Activated CD4-positive, alpha-beta T cell treated with anti-CD3 and anti-CD28 coated beads, Interleukin-2, Interleukin-4, amounts not matched to agents 100 ng/mL and 50 ng/mL, durations not matched to agents 16 hours and 8 hours (primary cell): Measurements from ENCODE around the gene GNG10.
"Not testable (repeated sequence)": the region's sequence is repeated elsewhere in the genome, so short reads cannot be mapped to it uniquely, and the experiment has no call there.

ENCODE experiments used
- DNase-seq: peaks from one replicate; pipeline ENCODE4 v3.0.0-alpha.2; 2020; ENCODE audit warnings: low spot score

GNG10 gene

GRCh38 chr9:111661150-111661801 is at the start of gene GNG10:
Gene GNG10 (plus strand): TSS chr9:111661605. CDS start chr9:111661635, 30 bp downstream.
- DNase-seq: peak; percentile 60

DNA sequence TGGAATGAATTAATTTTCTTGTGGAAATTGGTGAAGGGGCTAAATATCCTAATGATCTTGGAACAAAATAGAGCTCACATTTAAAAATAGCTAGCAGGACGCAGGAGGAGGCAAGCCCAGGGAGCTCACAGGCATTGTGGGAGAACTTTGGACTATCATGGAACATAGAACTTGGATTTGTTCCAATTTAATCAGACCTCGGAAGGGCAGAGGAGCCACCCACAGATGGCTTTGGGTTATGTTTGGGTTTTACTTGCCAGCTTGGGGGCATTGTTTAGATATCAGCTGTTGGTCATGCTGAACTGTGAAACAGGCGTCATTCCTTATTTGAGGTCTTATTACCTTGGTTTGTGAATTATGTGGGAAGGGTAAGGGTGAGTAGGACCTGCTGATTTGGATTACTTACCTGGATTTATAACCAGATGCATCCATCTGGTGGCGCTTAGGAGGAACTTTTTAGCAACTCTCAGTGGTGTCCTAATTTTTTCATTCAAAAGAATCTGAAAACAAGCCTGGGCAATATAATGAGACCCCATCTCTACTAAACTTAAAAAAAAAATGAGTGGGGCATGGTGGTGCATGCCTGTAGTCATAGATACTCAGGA is 47.9 kb upstream of the GNG10 start:
- no peak for DNase-seq

GRCh38 chr9:111615928-111616327 is 45.5 kb upstream of the GNG10 start:
- no peak for DNase-seq

GRCh38 chr9:111617349-111617748 is 44.1 kb upstream of the GNG10 start:
- DNase-seq: not testable (repeated sequence)

DNA sequence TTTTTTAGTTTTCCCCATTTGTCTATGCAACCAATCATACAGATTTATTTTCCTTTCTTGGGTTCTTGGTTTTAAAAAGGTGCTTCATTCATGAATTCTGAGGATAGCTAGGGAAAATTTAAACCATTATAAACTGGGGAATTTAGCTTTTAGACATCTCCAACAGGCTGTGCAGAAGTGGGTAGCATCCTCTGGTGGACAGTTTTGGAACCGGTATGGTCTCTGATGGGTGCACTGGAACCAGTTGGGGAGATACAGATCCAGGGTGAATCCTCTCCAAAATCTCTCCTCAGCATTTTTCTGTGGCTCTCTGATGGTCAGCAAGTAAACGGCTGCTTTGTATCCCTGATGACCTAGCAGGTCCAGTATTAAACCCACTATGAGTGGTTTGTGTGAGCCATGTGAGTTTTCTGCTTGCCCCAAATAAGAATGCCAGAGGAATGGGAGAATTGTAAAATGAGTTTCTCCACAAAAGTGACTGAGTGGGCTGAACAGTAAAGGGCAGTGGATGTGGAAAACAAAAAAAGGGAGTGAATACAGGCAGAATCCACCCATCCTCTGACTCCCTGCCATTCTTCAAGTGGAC is 39.4 kb upstream of the GNG10 start:
- peak; percentile 28 for DNase-seq

- no peak for DNase-seq
Measured at GRCh38 chr9:111622626-111623025, 38.8 kb upstream of the GNG10 start.

DNA sequence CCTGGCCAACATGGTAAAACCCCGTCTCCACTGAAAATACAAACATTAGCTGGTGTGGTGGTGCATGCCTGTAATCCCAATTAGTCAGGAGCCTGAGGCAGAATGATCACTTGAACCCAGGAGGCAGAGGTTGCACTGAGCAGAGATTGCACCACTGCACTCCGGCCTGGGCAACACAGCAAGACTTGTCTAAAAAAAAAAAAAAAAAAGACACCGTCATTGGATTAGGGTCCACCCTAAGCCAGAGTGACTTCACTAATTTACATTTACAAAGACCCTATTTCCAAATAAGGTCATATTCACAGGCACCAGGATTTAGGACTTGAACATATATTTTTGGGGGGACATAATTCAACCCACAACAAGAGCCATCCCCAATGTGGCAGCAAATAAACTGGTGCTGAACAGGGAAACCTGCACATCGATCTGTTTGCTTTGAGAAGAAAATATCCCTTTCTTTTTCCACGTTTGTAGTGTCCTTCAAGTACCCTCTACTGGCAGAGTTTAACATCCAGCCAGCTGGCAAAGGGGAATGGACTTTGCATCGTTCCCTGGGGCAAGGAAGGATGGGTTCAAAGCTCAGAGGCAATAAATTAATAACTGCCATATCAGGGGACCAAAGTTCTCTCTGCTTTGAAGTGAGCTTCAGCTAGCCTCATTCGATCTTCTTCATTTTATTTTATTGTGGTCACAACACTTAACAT is 34.0 kb upstream of the GNG10 start:
- no peak for DNase-seq

DNA sequence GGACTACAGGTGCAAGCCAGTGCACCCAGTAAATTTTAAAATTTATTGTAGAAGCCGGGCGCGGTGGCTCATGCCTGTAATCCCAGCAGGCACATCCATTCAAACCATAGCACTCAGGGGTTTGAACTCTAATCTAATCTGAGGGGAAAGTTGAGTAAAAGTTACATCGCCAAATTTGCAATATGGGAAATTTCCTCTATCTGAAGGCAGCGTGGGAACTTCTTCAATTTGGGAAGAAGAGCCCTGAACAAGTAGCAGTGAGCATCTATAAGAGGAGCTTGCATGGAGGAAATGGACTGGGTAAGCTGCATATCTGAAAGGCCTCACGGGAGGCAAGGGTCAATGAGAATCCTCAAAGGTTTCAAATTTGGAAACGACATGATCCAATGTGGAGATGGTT is 33.0 kb upstream of the GNG10 start:
- no peak for DNase-seq

- no peak for DNase-seq
Measured at GRCh38 chr9:111630182-111630963, 31.0 kb upstream of the GNG10 start.

DNA sequence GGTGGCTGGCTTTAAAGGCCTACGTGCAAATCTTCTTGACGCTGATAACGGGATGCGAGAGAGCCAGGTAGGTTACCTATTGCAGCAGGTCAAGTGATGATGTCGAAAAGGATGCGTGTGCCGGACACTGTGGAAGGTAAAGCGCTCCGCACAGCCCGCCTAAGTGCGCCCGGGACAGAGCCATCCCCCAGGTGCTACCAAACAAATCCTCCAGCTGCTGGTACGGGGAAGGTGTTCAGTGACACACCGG is 30.5 kb upstream of the GNG10 start:
- no peak for DNase-seq

DNA sequence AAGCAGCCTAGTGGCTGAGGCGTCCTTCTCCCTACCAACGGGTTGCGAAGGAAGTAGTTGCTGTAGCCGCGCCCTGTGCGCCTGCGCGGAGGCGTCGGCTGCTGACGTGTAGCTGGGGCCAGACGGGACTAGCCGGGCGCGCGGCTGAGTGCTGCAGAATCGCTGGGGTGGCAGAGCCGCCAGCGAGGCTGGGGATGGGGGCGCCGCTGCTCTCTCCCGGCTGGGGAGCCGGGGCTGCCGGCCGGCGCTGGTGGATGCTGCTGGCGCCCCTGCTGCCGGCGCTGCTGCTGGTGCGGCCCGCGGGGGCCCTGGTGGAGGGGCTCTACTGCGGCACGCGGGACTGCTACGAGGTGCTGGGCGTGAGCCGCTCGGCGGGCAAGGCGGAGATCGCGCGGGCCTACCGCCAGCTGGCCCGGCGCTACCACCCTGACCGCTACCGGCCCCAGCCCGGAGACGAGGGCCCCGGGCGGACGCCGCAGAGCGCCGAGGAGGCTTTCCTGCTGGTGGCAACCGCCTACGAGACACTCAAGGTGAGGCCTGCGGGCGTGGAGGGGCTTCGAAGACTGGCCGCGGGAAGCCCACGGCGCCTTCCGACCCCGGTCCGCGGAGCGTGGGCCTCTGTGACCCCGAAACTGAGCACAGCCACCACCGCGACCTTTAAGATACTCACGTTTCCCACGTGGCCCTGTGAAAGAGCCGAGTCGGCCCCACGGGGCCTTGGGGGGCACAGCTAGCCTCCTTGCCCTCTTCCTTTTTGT is 30.0 kb upstream of the GNG10 start, which contains the start of gene DNAJC25:
Gene DNAJC25, plus strand, starts transcription at position 121 of the 758 bp plus-strand sequence. Its CDS starts 74 bp downstream, at position 195.
- peak; percentile 98 for DNase-seq

- DNase-seq: no peak
Measured at GRCh38 chr9:111632060-111632459, 29.3 kb upstream of the GNG10 start.

- no peak for DNase-seq
Measured at GRCh38 chr9:111632695-111633388, 28.6 kb upstream of the GNG10 start.

DNA sequence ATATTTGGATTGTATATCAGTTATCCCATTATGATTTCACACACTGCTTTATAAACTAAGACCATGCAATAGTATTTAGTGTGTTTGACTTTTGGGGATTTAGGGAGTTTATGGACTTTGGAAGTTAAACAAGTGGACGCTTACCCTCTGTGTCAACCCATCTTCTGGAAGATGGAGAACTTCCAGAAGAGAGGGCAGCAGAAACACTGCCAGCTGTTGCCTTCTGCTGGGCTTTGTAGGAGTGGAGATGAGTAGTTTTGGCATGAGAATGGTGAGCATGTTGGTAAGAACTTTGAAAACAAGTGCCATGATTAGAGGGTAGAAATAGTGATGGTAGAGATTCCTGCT is 28.0 kb upstream of the GNG10 start:
- no peak for DNase-seq

- no peak for DNase-seq
Measured at GRCh38 chr9:111634860-111635259, 26.5 kb upstream of the GNG10 start.

DNA sequence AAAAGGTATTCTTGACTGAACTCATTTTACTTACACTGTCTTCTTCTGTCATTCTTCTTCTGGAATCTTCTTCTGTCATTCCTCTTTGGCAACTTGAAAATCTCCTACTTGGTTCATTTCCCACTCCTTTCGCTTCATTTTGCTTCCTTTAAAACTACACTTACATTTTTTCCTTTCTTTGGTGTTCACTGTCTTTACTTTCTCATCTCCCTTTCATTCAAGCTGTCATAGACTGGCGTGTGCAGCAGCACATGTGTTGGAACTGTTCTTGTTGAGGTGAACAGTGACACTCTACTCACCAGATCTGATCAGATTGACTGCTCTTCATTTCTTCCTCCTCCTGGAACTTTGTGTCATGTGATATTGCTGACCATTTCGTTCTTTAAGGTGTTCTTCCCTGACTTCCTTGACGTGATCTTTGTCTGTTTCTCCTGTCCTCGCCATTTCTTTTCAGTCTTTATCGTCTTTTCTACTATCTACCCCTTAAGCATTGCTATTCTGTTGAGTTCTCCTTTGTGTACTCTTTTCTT is 23.9 kb upstream of the GNG10 start:
- no peak for DNase-seq

GRCh38 chr9:111644195-111644772 is 17.1 kb upstream of the GNG10 start:
- no peak for DNase-seq

DNA sequence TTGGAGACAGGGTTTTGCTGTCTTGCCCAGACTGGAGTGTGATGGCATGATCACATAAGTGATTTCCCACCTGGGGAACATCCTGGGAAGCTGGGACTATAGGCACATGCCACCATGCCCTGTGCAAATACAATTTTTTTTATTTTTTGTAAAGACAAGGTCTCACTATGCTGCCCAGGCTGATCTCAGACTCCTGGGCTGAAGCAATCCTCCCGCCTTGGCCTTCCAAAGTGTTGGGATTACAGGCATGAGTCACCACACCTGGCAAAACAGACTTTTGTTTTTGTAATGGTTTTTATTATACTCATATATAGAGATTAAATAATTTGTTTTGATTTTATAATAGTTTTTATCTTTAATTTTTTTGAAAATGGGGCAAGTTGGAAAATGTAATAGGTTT is 15.6 kb upstream of the GNG10 start:
- no peak for DNase-seq

DNA sequence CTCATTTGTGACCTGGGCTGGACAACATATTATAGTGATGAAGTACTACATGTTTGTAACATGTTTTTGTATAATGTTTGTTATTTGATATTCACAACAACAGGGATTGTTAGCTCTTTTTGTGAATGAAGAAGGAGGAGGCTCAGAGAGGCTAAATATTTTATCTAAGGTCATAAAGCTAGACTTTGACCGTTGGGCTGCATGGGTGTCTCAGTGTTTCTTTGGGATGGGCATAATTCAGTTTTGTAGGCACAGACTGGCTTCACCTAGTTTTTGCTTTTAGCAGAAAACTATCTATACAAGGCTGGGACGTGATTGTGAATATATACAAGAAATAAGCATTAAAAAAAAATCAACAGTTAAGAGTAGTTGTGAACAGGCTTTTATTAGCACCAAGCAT is 15.0 kb upstream of the GNG10 start:
- no peak for DNase-seq

- no peak for DNase-seq
Measured at GRCh38 chr9:111648066-111648465, 13.3 kb upstream of the GNG10 start.

GRCh38 chr9:111649016-111649415 is 12.4 kb upstream of the GNG10 start:
- DNase-seq: no peak
